Fibroblast of lung (primary cell): ENCODE measurements around the gene GRK7.

ENCODE experiments used
- CTCF ChIP-seq, 2 donors: IDR thresholded peaks in 1 of 2; conservative IDR thresholded peaks in 1 of 2; 1 replicate in 1 of 2; 2 replicates in 1 of 2; pipeline ENCODE4 v1.5.1; 2011 to 2012; ENCODE audit warnings: low read length in 2 of 2, control low read depth in 1 of 2, inconsistent platforms in 1 of 2, low read depth in 1 of 2, mild to moderate bottlenecking in 1 of 2
- EZH2 ChIP-seq: IDR thresholded peaks from 2 replicates; pipeline ENCODE4 v1.5.1; 2012; ENCODE audit warnings: low read length, control low read depth, mild to moderate bottlenecking; ENCODE audit errors: missing control alignments

DNA sequence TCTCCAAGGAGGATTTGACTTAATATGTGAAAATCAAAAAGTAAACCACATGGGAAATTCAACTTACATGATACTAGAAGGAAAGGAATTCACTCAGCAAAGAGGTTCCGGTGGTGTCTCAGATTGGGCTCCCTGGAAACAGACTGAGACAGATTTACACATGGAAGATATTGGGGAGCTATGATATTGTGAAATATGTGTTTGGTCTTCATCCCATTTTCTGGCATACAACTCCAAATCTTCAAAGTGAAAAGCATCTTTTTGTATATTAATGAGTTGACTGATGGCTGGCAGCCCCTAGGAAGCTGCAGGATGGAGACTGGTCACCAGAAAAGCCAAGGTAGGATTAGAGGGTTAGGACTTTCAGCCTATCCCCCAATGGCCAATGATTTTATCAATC lies 29.3 kb downstream of the GRK7 start:
- no peak for TF ChIP-seq CTCF (conservative IDR thresholded peaks at IDR 0.05 in 1 of 2, IDR thresholded peaks at IDR 0.05 in 1 of 2; ENCODE audit: low read depth in 1 of 2, low read length in 2 of 2)
- no peak for TF ChIP-seq EZH2
